H54 (cell line): ENCODE results near the gene HGS.

Experiments used
- DNase-seq: peaks from one replicate; pipeline ENCODE4 v3.0.0; 2011; ENCODE audit warnings: low spot score, mixed read lengths; ENCODE audit not compliant: insufficient read length
- FAIRE-seq: peaks from 3 replicates; lab custom pipeline; 2011; peaks lifted over from hg19 to GRCh38; lab: Jason Lieb, UNC
- POLR2A ChIP-seq: IDR thresholded peaks from 2 replicates; pipeline ENCODE4 v1.6.1; 2011; ENCODE audit warnings: low read depth, mild to moderate bottlenecking, low read length

Gene HGS

DNA sequence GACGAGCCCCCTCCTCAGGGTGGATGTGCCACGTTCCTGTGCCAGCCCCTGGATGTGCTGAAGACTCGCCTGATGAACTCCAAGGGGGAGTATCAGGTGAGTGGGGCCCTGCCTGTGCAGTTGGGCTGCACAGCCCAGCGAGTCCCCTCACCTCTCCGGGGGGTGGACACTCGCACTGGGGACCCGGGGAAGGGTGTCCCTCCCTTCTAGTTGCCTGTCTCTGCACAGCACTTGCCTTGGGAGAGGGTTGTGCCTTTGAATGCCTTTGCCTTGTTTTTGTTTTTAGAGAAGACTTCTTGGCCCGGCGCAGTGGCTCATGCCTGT, 33.9 kb downstream of the HGS start:
- no peak for TF ChIP-seq POLR2A
- DNase-seq (no peak), FAIRE-seq (no peak)

DNA sequence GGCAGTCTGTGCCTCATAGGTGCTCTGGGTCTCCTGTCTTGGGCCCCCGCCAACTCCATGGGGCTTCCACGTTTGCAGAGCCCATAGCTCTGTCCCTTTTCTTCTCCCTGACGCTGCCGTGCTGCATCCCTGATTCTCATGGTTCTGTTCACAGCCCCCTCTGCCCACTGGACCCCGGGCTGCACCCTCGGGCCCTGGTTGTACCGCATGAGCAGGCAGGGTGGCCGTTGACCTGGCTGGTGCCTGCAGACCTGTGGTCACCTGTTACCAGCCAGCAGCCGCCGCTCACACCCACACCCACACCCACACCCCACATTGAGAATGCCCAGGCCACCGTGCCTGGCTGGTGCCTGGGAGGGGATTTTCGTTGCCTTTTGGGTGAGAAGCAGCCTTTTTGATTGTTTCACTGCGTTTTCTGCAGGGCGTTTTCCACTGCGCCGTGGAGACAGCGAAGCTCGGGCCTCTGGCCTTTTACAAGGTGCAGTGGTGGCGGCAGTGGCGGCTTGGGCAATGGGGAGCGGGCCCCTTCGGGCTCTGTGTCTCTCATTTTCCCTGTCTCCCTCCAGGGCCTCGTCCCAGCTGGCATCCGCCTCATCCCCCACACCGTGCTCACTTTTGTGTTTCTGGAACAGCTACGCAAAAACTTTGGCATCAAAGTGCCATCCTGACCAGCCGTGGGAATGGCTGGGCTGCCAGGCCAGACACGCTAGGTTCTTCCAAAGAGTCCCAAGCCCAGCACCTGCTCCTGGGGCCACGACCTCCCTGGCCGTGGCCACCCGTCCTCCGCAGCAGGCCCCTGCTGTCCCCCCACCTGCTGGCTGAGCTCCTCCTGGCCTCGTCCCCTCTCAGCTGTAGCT, 35.8 kb downstream of the HGS start:
- no peak for DNase-seq
- no peak for FAIRE-seq
- TF ChIP-seq POLR2A: no peak

DNA sequence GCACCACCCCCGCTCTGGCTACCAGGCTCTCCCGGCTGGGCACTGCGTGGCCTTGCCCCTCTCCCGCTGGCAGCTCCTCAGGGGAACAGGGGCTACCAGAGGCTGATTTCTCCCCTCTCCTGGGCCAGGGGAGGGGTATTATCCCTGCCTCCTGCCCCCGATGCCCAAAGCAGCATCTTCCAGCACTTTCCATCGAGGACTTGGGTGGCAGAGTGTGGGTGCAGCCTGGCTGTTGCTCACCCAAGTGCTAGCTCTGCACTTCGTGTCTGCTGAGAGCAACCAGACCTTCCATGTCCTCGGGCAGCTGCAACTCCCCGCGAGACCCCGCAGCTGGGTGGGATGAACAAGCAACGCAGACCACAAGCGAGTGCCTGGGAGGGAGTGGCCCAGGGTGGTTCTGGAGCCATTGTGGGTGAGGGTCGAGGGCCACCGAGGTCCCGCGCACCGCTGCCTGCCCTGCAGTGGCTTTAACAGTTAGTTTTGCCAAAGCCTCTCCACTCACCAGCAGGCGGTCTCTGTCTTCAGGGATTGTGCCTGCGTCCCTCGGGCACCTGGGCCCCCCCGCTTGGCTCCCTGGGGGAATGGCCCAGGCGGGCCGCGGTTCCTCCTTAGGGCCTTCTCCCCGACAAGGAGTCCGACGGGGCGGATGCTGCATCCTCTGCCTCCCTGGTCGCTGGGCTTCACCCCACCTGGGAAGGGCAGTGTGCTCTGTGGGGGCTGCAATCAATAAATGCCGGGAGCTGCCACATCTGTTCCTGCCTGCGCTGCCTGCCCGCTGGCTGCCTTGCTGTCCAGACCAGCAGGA, 36.7 kb downstream of the HGS start:
- TF ChIP-seq POLR2A: no peak
- FAIRE-seq (no peak), DNase-seq (no peak)

DNA sequence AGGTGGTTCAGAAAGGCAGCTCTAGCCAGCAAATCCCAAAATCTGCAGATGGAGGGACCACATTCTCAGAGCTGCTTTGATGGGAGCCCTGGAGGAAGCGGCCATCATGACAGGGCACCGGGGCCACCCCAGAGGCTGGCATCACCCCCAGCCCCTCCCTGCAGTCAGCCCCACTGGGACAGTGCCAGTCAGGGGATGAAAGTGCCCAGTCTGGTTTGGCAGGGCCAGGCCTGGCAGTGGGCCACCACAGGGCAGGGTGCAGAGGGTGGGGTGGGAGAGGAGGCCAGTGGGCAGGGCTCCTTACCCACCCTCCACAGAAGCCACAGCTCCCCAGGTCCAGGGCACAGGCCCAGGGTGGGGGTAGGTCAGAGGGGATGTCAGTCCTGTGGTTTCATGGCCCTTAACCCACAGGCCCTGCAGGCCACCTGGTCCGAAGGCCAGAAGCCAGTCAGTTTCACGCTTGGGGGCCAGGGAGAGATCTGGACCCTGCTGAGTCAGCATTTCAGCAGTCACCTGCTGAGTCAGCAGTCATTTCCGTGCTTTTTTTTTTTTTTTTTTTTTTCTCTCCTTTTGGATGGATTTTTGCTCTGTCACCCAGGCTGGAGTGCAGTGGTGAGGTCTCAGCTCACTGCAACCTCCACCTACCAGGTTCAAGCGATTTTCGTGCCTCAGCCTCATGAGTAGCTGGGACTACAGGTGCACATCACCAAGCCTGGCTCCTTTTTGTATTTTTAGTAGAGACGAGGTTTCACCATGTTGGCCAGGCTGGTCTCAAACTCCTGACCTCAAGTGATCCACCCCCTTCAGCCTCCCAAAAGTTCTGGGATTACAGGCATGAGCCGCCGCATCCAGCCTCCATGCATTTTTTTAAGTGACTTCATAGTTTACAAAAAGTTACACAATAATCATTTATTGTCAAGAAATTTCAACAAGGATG, 38.6 kb downstream of the HGS start:
- FAIRE-seq (no peak), DNase-seq (peak; percentile 51)
- TF ChIP-seq POLR2A: no peak

DNA sequence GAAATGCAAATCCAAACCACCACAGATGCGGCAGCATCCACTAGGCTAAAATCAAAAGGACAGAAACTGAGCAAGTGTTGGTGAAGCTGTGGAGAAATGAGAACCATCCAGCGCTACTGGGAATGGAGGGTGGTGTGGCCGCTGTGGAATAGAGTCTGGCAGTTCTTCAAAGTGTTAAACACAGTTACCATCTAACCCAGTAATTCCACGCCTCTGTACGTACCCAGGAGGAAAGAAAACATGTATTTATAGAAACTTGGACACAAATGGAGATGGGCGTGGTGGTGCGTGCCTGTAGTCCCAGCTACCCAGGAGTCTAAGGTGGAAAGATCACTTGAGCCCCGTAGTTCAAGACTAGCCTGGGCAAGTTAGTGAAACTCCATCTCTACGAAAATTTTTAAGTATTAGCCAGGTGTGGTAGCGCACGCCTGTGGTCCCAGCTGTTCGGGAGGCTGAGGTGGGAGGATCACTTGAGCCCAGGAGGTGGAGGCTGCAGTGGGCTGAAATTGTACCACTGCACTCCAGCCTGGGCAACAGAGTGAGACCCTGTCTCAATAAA, 39.9 kb downstream of the HGS start:
- no peak for FAIRE-seq
- TF ChIP-seq POLR2A: no peak
- DNase-seq: no peak

DNA sequence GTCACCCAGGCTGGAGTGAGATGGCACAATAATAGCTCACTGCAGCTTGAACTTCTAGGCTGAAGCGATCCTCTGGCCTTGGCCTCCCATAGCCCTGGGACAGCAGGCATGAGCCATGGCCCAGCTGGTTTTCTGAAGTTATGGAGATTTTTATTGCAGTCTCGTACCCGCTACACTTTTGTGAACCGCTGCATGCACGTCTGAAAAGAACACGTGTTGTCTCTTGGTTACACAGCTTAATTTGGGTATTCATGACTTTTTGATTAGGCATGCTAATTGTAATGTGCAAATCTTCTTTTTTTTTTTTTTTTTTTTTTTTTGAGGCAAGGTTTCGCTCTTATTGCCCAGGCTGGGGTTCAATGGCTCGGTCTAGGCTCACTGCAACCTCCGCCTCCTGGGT, 41.6 kb downstream of the HGS start:
- no peak for TF ChIP-seq POLR2A
- FAIRE-seq (no peak), DNase-seq (no peak)

DNA sequence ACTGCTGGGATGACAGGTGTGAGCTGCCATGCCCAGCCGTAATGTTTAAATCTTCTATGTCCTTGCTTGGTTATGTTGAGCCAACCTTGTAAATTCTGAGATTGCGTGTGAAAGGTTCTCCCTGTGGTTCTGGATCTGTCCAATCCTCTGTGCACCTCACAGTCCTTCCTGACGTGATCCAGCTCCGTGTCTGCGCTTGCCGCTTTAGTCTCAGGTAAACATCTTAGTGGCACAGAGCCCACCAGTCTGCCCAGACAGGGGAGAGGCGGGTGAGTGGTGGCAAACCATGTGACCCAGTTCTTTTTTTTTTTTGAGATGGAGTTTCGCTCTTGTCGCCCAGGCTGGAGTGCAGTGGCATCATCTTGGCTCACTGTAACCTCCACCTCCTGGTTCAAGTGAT, 42.2 kb downstream of the HGS start:
- FAIRE-seq: no peak
- no peak for TF ChIP-seq POLR2A
- no peak for DNase-seq

DNA sequence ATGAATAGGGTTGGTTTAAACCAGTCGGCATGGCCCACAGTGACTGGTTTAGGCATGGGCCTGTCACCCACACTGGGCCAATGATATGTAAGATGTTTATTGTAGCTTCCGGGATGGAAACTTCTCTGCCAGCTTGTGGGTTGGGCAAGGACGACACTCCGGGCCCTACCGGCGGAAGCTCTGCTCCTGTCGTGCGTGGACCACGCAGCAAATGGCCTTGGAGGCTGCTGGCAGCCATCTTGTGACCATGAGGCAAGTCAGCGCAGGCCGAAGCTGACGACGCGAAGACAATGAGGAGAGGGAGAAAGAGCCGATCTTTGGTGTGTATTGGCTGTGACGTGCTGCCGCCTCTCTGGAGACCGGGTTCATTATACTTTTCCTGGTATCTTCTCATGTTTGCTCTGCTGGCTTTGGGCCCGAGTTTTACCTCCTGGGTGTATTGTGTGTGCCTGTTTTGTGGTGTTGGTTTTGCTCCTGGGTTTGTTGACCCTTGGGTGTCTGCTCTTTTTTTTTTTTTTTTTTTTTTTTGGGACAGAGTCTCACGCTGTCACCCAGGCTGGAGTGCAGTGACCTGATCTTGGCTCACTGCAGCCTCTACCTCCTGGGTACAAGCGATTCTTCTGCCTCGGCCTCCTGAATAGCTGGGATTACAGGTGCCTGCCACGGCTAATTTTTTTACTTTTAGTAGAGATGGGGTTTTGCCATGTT, 43.7 kb downstream of the HGS start:
- no peak for TF ChIP-seq POLR2A
- FAIRE-seq: no peak
- DNase-seq: no peak

DNA sequence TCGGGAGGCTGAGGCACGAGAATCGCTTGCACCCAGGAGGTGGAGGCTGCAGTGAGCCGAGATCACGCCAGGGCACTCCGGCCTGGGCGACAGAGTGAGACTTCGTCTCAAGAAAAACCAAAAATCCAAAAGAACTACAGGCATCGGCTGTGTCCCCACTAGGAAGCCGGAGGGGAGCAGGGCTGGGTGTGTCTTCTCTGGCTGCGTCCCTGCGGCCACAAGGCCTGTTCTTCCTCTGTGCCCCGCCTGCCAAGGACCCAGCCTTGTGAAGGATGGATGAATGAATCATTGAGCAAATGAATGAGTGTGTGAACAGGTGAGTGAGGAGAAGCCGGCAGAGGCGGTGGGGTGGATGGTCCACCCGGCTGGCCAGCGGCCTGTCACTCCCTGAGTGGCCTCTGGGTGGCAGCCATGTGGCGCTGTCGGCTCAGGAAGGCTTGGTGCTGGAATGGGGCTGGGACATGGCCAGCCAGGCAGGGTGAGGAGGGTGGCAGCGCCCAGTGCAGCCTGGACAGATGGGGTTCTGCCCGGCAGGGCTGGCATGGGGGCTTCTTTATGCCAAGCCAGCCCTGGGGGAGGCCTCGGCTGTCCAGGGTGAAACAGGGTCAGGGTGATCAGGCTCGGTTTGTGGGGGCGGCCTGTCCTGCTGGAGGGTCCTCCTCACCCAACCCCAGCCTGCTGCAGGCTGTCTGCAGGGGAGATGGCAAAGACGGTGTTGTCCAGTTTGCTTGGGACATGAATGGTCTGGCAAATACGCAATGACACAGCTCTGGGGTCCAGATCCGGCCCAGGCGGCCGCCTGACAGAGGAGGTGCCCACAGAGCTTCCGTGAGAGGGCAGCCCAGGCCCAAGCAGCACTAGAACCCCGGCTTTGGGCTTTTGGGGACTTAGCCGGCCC, 49.9 kb downstream of the HGS start:
- peak; percentile 94 for DNase-seq
- no peak for FAIRE-seq
- no peak for TF ChIP-seq POLR2A

DNA sequence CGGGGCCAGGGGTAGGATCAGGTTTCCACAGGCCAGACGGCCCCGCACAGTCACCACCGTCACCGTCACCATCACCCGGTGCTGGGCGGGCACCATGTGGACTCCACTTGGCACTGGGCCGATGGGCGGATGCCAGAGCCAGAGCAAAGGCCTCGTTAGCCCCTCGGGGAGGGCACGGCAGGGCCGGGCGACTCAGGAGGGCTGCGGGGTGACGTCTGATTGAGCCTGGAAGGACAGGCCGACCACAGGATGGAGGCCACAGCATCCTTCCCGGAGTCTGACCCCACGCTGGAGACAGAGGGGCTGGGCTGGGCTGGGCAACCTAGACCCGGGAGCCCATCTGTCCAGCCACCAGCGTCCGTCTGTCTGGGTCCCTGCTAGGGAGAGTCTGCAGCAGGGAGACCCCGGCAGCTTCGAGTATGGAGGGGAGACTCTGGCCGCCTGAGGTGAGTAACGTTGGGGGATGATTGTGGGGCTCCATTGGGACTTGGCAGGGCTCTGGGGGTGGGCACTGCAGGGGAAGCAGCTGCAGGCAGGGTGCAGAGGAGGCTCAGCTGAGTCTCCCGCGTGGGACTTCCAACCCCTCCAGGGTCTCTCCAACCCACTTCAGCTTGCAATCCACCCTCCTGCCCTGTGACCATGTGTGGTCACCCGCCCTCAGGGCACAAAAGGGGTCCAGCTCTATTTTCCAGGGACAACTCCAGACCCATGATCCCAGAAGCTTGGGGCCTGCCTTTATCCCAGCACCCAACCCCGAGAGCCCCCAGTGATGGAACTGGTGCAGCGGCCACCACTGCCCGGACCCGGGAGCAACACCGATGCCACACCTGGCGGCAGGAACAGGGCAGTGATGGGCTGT, 50.8 kb downstream of the HGS start:
- DNase-seq (no peak), FAIRE-seq (no peak)
- no peak for TF ChIP-seq POLR2A
